ENCODE results near the gene PRR36. TPM values are rescaled to one million over a fixed set of nuclear protein-coding genes. Genes with fewer than 3 reads are reported as not detected.

Gene PRR36
- total RNA-seq, 1 donor from 2014 or later: 2.6 TPM

- no peak overlapping the region for H3K4me3 ChIP-seq
- no peak overlapping the region for H3K27ac ChIP-seq
- ATAC-seq (no peak), DNase-seq (no peak)
- H3K9me3 ChIP-seq: no peaks in the 10 kb centered on the region
- intact Hi-C loops (cut with DNase I): no loop called here
- TF ChIP-seq CTCF (IDR thresholded peaks at IDR 0.05): no peak
- H3K4me1 ChIP-seq: no peaks in the 10 kb centered on the region
- H3K36me3 ChIP-seq: no peaks in the 10 kb centered on the region
- H3K27me3 ChIP-seq: no peaks in the 10 kb centered on the region
These were observed 23.1 kb downstream of the PRR36 start for GRCh38 chr19:7850945-7851622.

- H3K9me3 ChIP-seq: no peaks in the 10 kb centered on the region
- no peak for DNase-seq
- no peak overlapping the region for H3K4me3 ChIP-seq
- no peaks in the 10 kb centered on the region for H3K36me3 ChIP-seq
- peak; percentile 76 for ATAC-seq
- intact Hi-C loops (cut with DNase I): no loop called here
- H3K4me1 ChIP-seq: no peaks in the 10 kb centered on the region
- no peak overlapping the region for H3K27ac ChIP-seq
- TF ChIP-seq CTCF (IDR thresholded peaks at IDR 0.05): no peak
- no peaks in the 10 kb centered on the region for H3K27me3 ChIP-seq
These were observed 24.0 kb downstream of the PRR36 start for GRCh38 chr19:7850000-7850813.

GRCh38 chr19:7849631-7849999, 24.6 kb downstream of the PRR36 start:
- H3K27ac ChIP-seq: no peak overlapping the region
- DNase-seq (no peak), ATAC-seq (no peak)
- no peaks in the 10 kb centered on the region for H3K36me3 ChIP-seq
- no peaks in the 10 kb centered on the region for H3K9me3 ChIP-seq
- no peak overlapping the region for H3K4me3 ChIP-seq
- TF ChIP-seq CTCF (IDR thresholded peaks at IDR 0.05): no peak
- intact Hi-C loops (cut with DNase I): no loop called here
- H3K4me1 ChIP-seq: no peaks in the 10 kb centered on the region
- no peaks in the 10 kb centered on the region for H3K27me3 ChIP-seq

- H3K27ac ChIP-seq: no peak overlapping the region
- TF ChIP-seq CTCF (IDR thresholded peaks at IDR 0.05): no peak
- intact Hi-C loops (cut with DNase I): no loop called here
These were observed 25.3 kb downstream of the PRR36 start for GRCh38 chr19:7848779-7849457.

GRCh38 chr19:7847664-7848063, 26.5 kb downstream of the PRR36 start:
- ATAC-seq (no peak), DNase-seq (no peak)
- Histone ChIP-seq H3K9me3 (no peaks in the 10 kb centered on the region), H3K4me3 (no peak overlapping the region), H3K36me3 (no peaks in the 10 kb centered on the region), H3K27me3 (no peaks in the 10 kb centered on the region), H3K4me1 (no peaks in the 10 kb centered on the region), H3K27ac (no peak overlapping the region)
- intact Hi-C loops (cut with DNase I): no loop called here
- no peak for TF ChIP-seq CTCF (IDR thresholded peaks at IDR 0.05)

More at GRCh38 chr19:7848779-7849457, 25.3 kb downstream of the PRR36 start:
- no peaks in the 10 kb centered on the region for H3K27me3 ChIP-seq
- ATAC-seq (no peak), DNase-seq (no peak)
- no peaks in the 10 kb centered on the region for H3K9me3 ChIP-seq
- H3K4me3 ChIP-seq: no peak overlapping the region
- no peaks in the 10 kb centered on the region for H3K36me3 ChIP-seq
- H3K4me1 ChIP-seq: no peaks in the 10 kb centered on the region
